ENCODE measurements around the gene SLC9A5.

The SLC9A5 gene

DNA sequence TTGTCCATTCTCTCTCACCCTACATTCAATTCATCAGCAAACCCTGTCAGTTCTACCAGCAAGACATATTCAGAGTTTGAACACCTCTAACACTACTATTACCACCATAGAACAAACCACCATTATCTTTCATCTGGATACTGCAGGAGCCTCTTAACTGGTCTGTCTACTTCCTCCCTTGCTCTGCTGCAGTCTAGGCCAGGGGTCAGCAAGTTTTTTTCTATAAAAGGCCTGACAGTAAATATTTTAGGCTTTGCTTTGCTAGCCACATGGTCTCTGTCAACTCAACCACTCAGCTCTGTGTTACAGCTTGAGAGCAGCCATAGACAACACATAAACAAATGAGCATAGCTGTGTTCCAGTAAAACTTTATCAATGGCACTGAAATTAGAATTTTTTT lies 63.9 kb downstream of the SLC9A5 start:
- Histone ChIP-seq H4K20me1 (ENCODE audit: insufficient read depth, low read length) (no peaks in the 10 kb centered on the region), H3K27ac (ENCODE audit: low read length) (peak overlapping the region; percentile 67), H2AFZ (ENCODE audit: low read depth, low read length) (no peak overlapping the region), H3K4me3 (ENCODE audit: low read length) (no peak overlapping the region), H3K9me3 (ENCODE audit: insufficient read depth, low read length) (no peaks in the 10 kb centered on the region), H3K4me2 (ENCODE audit: low read length) (peak overlapping the region; percentile 63), H3K9ac (ENCODE audit: low read length) (no peak overlapping the region), H3K4me1 (ENCODE audit: low read length) (peaks cover 43% of the 10 kb centered on the region), H3K79me2 (ENCODE audit: low read length) (0 out of 2 replicates have a peak, but pooled peaks cover 3% of the 10 kb centered on the region), H3K27me3 (ENCODE audit: low read depth, low read length) (no peaks in the 10 kb centered on the region), H3K36me3 (replicated peaks; ENCODE audit: low read depth, low read length) (no peaks in the 10 kb centered on the region)
- no peak for TF ChIP-seq EZH2phosphoT487 (IDR thresholded peaks at IDR 0.05; ENCODE audit: low read depth)
- TF ChIP-seq, protein P1, sequence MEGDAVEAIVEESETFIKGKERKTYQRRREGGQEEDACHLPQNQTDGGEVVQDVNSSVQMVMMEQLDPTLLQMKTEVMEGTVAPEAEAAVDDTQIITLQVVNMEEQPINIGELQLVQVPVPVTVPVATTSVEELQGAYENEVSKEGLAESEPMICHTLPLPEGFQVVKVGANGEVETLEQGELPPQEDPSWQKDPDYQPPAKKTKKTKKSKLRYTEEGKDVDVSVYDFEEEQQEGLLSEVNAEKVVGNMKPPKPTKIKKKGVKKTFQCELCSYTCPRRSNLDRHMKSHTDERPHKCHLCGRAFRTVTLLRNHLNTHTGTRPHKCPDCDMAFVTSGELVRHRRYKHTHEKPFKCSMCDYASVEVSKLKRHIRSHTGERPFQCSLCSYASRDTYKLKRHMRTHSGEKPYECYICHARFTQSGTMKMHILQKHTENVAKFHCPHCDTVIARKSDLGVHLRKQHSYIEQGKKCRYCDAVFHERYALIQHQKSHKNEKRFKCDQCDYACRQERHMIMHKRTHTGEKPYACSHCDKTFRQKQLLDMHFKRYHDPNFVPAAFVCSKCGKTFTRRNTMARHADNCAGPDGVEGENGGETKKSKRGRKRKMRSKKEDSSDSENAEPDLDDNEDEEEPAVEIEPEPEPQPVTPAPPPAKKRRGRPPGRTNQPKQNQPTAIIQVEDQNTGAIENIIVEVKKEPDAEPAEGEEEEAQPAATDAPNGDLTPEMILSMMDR (IDR thresholded peaks at IDR 0.05; ENCODE audit: low read depth, low read length): no peak

DNA sequence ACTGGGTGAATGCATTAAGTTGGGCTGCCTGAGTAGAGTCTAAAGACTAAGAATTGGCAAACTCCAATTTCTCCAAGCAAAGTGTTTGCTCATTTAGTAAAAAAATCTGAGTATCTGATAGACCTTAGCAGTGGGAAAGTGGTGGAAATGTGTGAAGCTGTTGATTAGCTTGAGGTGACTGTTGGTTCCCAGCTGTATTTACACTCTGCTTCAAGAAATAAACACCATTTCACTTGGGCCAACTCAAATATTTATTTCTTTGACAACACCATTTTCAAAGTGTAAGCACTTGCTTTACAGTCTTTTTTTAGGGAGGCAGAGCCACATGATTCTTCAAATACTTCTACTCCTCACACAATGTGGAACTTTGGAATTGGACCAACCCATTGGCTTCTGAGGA lies 69.1 kb downstream of the SLC9A5 start:
- no peak for TF ChIP-seq EZH2phosphoT487 (IDR thresholded peaks at IDR 0.05; ENCODE audit: low read depth)
- TF ChIP-seq, protein P1 (IDR thresholded peaks at IDR 0.05; ENCODE audit: low read depth, low read length): no peak
- no peaks in the 10 kb centered on the region for H3K36me3 ChIP-seq (replicated peaks; ENCODE audit: low read depth, low read length)
- H3K27ac ChIP-seq (ENCODE audit: low read length): no peak overlapping the region
- no peaks in the 10 kb centered on the region for H3K9me3 ChIP-seq (ENCODE audit: insufficient read depth, low read length)
- H3K4me2 ChIP-seq (ENCODE audit: low read length): no peak overlapping the region
- peaks cover 13% of the 10 kb centered on the region for H3K4me1 ChIP-seq (ENCODE audit: low read length)
- no peak overlapping the region for H3K4me3 ChIP-seq (ENCODE audit: low read length)
- no peaks in the 10 kb centered on the region for H4K20me1 ChIP-seq (ENCODE audit: insufficient read depth, low read length)
- no peak overlapping the region for H2AFZ ChIP-seq (ENCODE audit: low read depth, low read length)
- H3K79me2 ChIP-seq (ENCODE audit: low read length): no peaks in the 10 kb centered on the region
- H3K27me3 ChIP-seq (ENCODE audit: low read depth, low read length): no peaks in the 10 kb centered on the region
- H3K9ac ChIP-seq (ENCODE audit: low read length): no peak overlapping the region
